IMR-90 (cell line): ENCODE measurements around the gene UBE2E2. TPM values are rescaled to one million over a fixed set of nuclear protein-coding genes. Genes with fewer than 3 reads are reported as not detected.

Experiments
- ATAC-seq: fragments of 200-7000 bp; cut with Tn5 transposase; 2 replicates; pipeline ENCODE4 v1.9.1; 2020; ENCODE audit warnings: low read depth, mild to moderate bottlenecking, moderate library complexity
- BruUV-seq: library from RNA; stranded (reverse); fragments of 400-500 nt; replicated peaks from 2 replicates; lab custom pipeline; 2021; lab: Mats Ljungman, UMichigan
- CTCF ChIA-PET: fragments of 300-600 bp; formaldehyde crosslinking; extraction: SDS; loops from one replicate; lab custom pipeline; 2021; ENCODE audit warnings: antibody characterized with exemption; lab: Yijun Ruan, JAX
- POLR2A ChIA-PET: fragments of 300-600 bp; sonication (Branson Sonifier 250); formaldehyde crosslinking; loops from one replicate; lab custom pipeline; 2022; ENCODE audit warnings: antibody characterized with exemption; ENCODE audit not compliant: unreplicated experiment; lab: Charles Lee
- DNase-seq: peaks from one replicate; pipeline ENCODE4 v3.0.0; 2013
- H2AFZ ChIP-seq: replicated peaks from 2 replicates; pipeline ENCODE3; 2013; ENCODE audit warnings: low read length, mild to moderate bottlenecking; ENCODE audit not compliant: poor library complexity
- H2AK5ac ChIP-seq: 2 replicates; pipeline ENCODE4 v1.6.1; 2013; ENCODE audit warnings: low read depth, low read length, inconsistent platforms
- H2AK9ac ChIP-seq: replicated peaks from 2 replicates; pipeline ENCODE3; 2013; ENCODE audit warnings: mild to moderate bottlenecking, low read depth, low read length, moderate library complexity; ENCODE audit not compliant: poor library complexity
- H2BK120ac ChIP-seq: 2 replicates; pipeline ENCODE4 v1.6.1; 2013; ENCODE audit warnings: low read depth, low read length, inconsistent platforms
- H2BK15ac ChIP-seq: 3 replicates; pipeline ENCODE4 v1.6.1; 2013; ENCODE audit warnings: low read depth, low read length, inconsistent platforms
- H2BK20ac ChIP-seq: 2 replicates; pipeline ENCODE4 v1.6.1; 2013; ENCODE audit warnings: low read depth, mild to moderate bottlenecking, inconsistent platforms, low read length, moderate library complexity
- H2BK5ac ChIP-seq: 2 replicates; pipeline ENCODE4 v1.6.1; 2013; ENCODE audit warnings: mild to moderate bottlenecking, low read depth, low read length, inconsistent platforms; ENCODE audit not compliant: poor library complexity, severe bottlenecking
- H3K14ac ChIP-seq: replicated peaks from 2 replicates; pipeline ENCODE4 v1.6.1; 2013; ENCODE audit warnings: low read depth, low read length, inconsistent platforms
- H3K18ac ChIP-seq: 2 replicates; pipeline ENCODE4 v1.6.1; 2013; ENCODE audit warnings: low read depth, low read length, control low read depth
- H3K23ac ChIP-seq: 2 replicates; pipeline ENCODE4 v1.6.1; 2013; ENCODE audit warnings: low read depth, low read length, inconsistent platforms
- H3K27ac ChIP-seq: 2 replicates; pipeline ENCODE4 v1.5.1; 2013; ENCODE audit warnings: mild to moderate bottlenecking, control low read depth, low read length; ENCODE audit not compliant: insufficient read depth
- H3K27me3 ChIP-seq: 2 replicates; pipeline ENCODE4 v1.6.1; 2013; ENCODE audit warnings: low read length; ENCODE audit not compliant: control insufficient read depth, insufficient read depth
- H3K36me3 ChIP-seq: 2 replicates; pipeline ENCODE4 v1.6.1; 2013; ENCODE audit warnings: low read length, mixed read lengths; ENCODE audit not compliant: control insufficient read depth, insufficient read depth
- H3K4ac ChIP-seq: 2 replicates; pipeline ENCODE4 v1.6.1; 2013; ENCODE audit warnings: low read depth, low read length, inconsistent platforms
- H3K4me1 ChIP-seq: 2 replicates; pipeline ENCODE4 v1.6.1; 2013; ENCODE audit warnings: low read length, mixed read lengths; ENCODE audit not compliant: control insufficient read depth, insufficient read depth
- H3K4me2 ChIP-seq: 2 replicates; pipeline ENCODE4 v1.6.1; 2013; ENCODE audit warnings: low read depth, mild to moderate bottlenecking, control low read depth, low read length, moderate library complexity
- H3K4me3 ChIP-seq: 2 replicates; pipeline ENCODE4 v1.5.1; 2013; ENCODE audit warnings: low read depth, mild to moderate bottlenecking, control low read depth, low read length, moderate library complexity; ENCODE audit not compliant: insufficient read depth
- H3K56ac ChIP-seq: 2 replicates; pipeline ENCODE4 v1.6.1; 2013; ENCODE audit warnings: low read length, inconsistent platforms; ENCODE audit not compliant: insufficient read depth; ENCODE audit errors: extremely low read depth
- H3K79me1 ChIP-seq, 2 experiments: 2 replicates each; pipeline ENCODE4 v1.6.1; 2013; ENCODE audit warnings: low read length in 2 of 2, inconsistent platforms in 1 of 2, low read depth in 1 of 2
- H3K9ac ChIP-seq: 2 replicates; pipeline ENCODE4 v1.6.1; 2013; ENCODE audit warnings: low read depth, low read length, control low read depth
- H3K9me1 ChIP-seq: 2 replicates; pipeline ENCODE4 v1.6.1; 2013; ENCODE audit warnings: low read length, inconsistent platforms; ENCODE audit not compliant: insufficient read depth
- H3K9me3 ChIP-seq: 2 replicates; pipeline ENCODE4 v1.6.1; 2013; ENCODE audit warnings: low read length; ENCODE audit not compliant: control insufficient read depth, insufficient read depth
- H4K20me1 ChIP-seq: 2 replicates; pipeline ENCODE4 v1.6.1; 2013; ENCODE audit warnings: low read length, inconsistent platforms; ENCODE audit not compliant: insufficient read depth
- H4K5ac ChIP-seq: 2 replicates; pipeline ENCODE4 v1.6.1; 2013; ENCODE audit warnings: mild to moderate bottlenecking, low read depth, low read length, control low read depth
- H4K8ac ChIP-seq, 2 experiments: 2 replicates each; pipeline ENCODE4 v1.6.1; 2013; ENCODE audit warnings: low read depth in 2 of 2, low read length in 2 of 2, control low read depth in 1 of 2, inconsistent platforms in 1 of 2
- H4K91ac ChIP-seq: 2 replicates; pipeline ENCODE4 v1.6.1; 2013; ENCODE audit warnings: low read depth, low read length, inconsistent platforms; ENCODE audit not compliant: insufficient read depth
- BHLHE40 ChIP-seq: fragments of 150-350 bp; IDR thresholded peaks from 2 replicates; pipeline ENCODE4 v1.6.1; 2016; ENCODE audit warnings: mild to moderate bottlenecking, low read depth, low read length
- CHD1 ChIP-seq: IDR thresholded peaks from 2 replicates; pipeline ENCODE4 v1.6.1; 2012; ENCODE audit warnings: low read depth, low read length, improper control_type of control experiment
- FOS ChIP-seq: fragments of 150-350 bp; IDR thresholded peaks from 2 replicates; pipeline ENCODE4 v1.6.1; 2016; ENCODE audit warnings: low read depth, low read length
- MAFK ChIP-seq: IDR thresholded peaks from 2 replicates; pipeline ENCODE4 v1.6.1; 2012; ENCODE audit warnings: low read depth, low read length, improper control_type of control experiment
- MAZ ChIP-seq: IDR thresholded peaks from 2 replicates; pipeline ENCODE4 v1.6.1; 2012; ENCODE audit warnings: low read depth, mild to moderate bottlenecking, low read length, improper control_type of control experiment, moderate library complexity, borderline replicate concordance
- MXI1 ChIP-seq: IDR thresholded peaks from 2 replicates; pipeline ENCODE4 v1.6.1; 2012; ENCODE audit warnings: low read depth, mild to moderate bottlenecking, low read length, moderate library complexity, borderline replicate concordance
- NFE2L2 ChIP-seq: fragments of 150-350 bp; IDR thresholded peaks from 2 replicates; pipeline ENCODE4 v1.6.1; 2016; ENCODE audit warnings: low read depth, mild to moderate bottlenecking, low read length
- POLR2A ChIP-seq: IDR thresholded peaks from 2 replicates; pipeline ENCODE4 v1.6.1; 2012; ENCODE audit warnings: mild to moderate bottlenecking, low read depth, low read length
- RAD21 ChIP-seq: IDR thresholded peaks from 2 replicates; pipeline ENCODE4 v1.6.1; 2012; ENCODE audit warnings: low read length, improper control_type of control experiment
- RCOR1 ChIP-seq: IDR thresholded peaks from 2 replicates; pipeline ENCODE4 v1.6.1; 2012; ENCODE audit warnings: mild to moderate bottlenecking, low read length, improper control_type of control experiment; ENCODE audit not compliant: insufficient replicate concordance
- RFX5 ChIP-seq: IDR thresholded peaks from 2 replicates; pipeline ENCODE4 v1.8.0; 2012; ENCODE audit warnings: low read depth, mild to moderate bottlenecking, low read length, moderate library complexity
- WGBS, 2 experiments: methylation state at CpG; one replicate each; pipeline versions ENCODE4 v1.1.5 to v1.1.7; 2013; ENCODE audit warnings: missing lambda C conversion rate in 2 of 2; ENCODE audit not compliant: insufficient read length in 1 of 2; ENCODE audit errors: extremely low coverage in 2 of 2; 5-methylcytosine and 5-hydroxymethylcytosine counted together
- dilution Hi-C: fragments of 300-500 bp; cut with HindIII; formaldehyde crosslinking; loops from one replicate; pipeline ENCODE4 v1.14.3; 2018; ENCODE audit warnings: low sequenced_read_pairs; ENCODE audit not compliant: unreplicated experiment
- in situ Hi-C: fragments of 300-500 bp; cut with MboI; formaldehyde crosslinking; loops from 3 replicates; pipeline ENCODE4 v1.14.3; 2019; ENCODE audit warnings: low sequenced_read_pairs, inconsistent platforms, mixed read lengths
- intact Hi-C: fragments of 100-400 bp; cut with micrococcal nuclease; formaldehyde crosslinking; loops from 2 replicates; pipeline ENCODE4 v1.10.0; 2022
- polyA plus RNA-seq, 3 experiments: library from polyadenylated mRNA; depleted of rRNA; stranded (reverse); fragments of >200 nt; gene quantifications; 2 replicates each; pipeline ENCODE4 v1.2.3, GENCODE V29; 2012; ENCODE audit warnings: low replicate concordance in 1 of 3
- total RNA-seq: library from RNA; depleted of rRNA; stranded (reverse); fragments of >200 nt; gene quantifications from 2 replicates; pipeline ENCODE4 v1.2.3, GENCODE V29; 2012
- TF ChIP-seq, protein P1 (sequence below): conservative IDR thresholded peaks from 2 replicates; pipeline ENCODE4 v1.5.1; 2012; ENCODE audit warnings: mild to moderate bottlenecking, low read depth, low read length, improper control_type of control experiment
- TF ChIP-seq, protein P2 (sequence below): fragments of 150-350 bp; IDR thresholded peaks from 2 replicates; pipeline ENCODE4 v1.6.1; 2017; ENCODE audit warnings: mild to moderate bottlenecking, antibody characterized with exemption, low read length, low read depth
- TF ChIP-seq, protein P3 (sequence below): fragments of 150-350 bp; IDR thresholded peaks from 2 replicates; pipeline ENCODE4 v1.6.1; 2016; ENCODE audit warnings: low read depth, mild to moderate bottlenecking, low read length, moderate library complexity, borderline replicate concordance

Gene UBE2E2
- total and polyA plus RNA-seq, 2 of the 4 experiments (the other 2 are of a cell fraction): 18.6 to 32.7 TPM

DNA sequence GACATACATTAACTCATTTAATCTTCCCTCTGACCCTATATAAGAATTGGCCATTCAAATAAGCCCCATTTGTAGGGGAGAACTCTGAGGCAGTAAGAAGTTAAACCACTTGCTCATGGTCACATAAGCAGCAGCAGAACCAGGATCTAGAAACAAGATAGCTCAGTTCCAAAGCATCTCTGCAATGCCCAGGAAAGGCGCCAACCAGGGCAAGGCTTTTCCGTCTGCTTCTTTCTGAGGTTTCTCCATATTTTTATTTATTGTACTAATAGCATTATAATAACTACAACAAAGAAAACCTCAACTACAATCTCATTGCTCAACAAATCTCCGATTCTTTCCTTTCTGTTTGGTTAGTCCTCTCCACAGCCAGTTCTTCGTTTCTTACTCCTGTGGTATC is 4.3 kb upstream of the UBE2E2 start:
- Histone ChIP-seq H3K36me3 (no peaks in the 10 kb centered on the region), H2AFZ (no peak overlapping the region), H4K20me1 (no peaks in the 10 kb centered on the region), H3K18ac (no peak overlapping the region), H3K79me1 (peaks cover 3 to 6% of the 10 kb centered on the region in 2 experiments; a peak in 2 of 4 replicates), H4K91ac (no peak overlapping the region), H3K9ac (no peak overlapping the region), H3K4me1 (no peaks in the 10 kb centered on the region; the same call in 1 of the 2 replicates), H2BK15ac (no peak overlapping the region), H2BK20ac (no peak overlapping the region), H3K14ac (no peak overlapping the region), H4K5ac (no peak overlapping the region), H2BK5ac (no peak overlapping the region), H3K23ac (no peak overlapping the region), H3K27ac (no peak overlapping the region), H3K4me3 (no peak overlapping the region), H2AK5ac (no peak overlapping the region), H2AK9ac (no peak overlapping the region), H3K56ac (no peak overlapping the region), H4K8ac (no peak overlapping the region), H3K4me2 (peak overlapping the region; percentile 14; the same call in 1 of the 2 replicates), H3K9me1 (0 out of 2 replicates have a peak, but pooled peaks cover 3% of the 10 kb centered on the region), H2BK120ac (no peak overlapping the region), H3K27me3 (peaks cover 33% of the 10 kb centered on the region), H3K4ac (no peak overlapping the region), H3K9me3 (no peaks in the 10 kb centered on the region)
- TF ChIP-seq MXI1 (no peak), RFX5 (no peak), RAD21 (no peak), BHLHE40 (no peak), CHD1 (no peak), MAZ (no peak), RCOR1 (no peak), POLR2A (no peak), NFE2L2 (no peak), MAFK (no peak), FOS (no peak)
- TF ChIP-seq, protein P1, sequence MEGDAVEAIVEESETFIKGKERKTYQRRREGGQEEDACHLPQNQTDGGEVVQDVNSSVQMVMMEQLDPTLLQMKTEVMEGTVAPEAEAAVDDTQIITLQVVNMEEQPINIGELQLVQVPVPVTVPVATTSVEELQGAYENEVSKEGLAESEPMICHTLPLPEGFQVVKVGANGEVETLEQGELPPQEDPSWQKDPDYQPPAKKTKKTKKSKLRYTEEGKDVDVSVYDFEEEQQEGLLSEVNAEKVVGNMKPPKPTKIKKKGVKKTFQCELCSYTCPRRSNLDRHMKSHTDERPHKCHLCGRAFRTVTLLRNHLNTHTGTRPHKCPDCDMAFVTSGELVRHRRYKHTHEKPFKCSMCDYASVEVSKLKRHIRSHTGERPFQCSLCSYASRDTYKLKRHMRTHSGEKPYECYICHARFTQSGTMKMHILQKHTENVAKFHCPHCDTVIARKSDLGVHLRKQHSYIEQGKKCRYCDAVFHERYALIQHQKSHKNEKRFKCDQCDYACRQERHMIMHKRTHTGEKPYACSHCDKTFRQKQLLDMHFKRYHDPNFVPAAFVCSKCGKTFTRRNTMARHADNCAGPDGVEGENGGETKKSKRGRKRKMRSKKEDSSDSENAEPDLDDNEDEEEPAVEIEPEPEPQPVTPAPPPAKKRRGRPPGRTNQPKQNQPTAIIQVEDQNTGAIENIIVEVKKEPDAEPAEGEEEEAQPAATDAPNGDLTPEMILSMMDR: no peak
- TF ChIP-seq, protein P2, sequence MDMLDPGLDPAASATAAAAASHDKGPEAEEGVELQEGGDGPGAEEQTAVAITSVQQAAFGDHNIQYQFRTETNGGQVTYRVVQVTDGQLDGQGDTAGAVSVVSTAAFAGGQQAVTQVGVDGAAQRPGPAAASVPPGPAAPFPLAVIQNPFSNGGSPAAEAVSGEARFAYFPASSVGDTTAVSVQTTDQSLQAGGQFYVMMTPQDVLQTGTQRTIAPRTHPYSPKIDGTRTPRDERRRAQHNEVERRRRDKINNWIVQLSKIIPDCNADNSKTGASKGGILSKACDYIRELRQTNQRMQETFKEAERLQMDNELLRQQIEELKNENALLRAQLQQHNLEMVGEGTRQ: no peak
- TF ChIP-seq, protein P3, sequence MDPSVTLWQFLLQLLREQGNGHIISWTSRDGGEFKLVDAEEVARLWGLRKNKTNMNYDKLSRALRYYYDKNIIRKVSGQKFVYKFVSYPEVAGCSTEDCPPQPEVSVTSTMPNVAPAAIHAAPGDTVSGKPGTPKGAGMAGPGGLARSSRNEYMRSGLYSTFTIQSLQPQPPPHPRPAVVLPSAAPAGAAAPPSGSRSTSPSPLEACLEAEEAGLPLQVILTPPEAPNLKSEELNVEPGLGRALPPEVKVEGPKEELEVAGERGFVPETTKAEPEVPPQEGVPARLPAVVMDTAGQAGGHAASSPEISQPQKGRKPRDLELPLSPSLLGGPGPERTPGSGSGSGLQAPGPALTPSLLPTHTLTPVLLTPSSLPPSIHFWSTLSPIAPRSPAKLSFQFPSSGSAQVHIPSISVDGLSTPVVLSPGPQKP: no peak
- in situ Hi-C loops (no loop called here), intact Hi-C loops (no loop called here), dilution Hi-C loops (no loop called here)
- POLR2A ChIA-PET: no interaction called here
- CTCF ChIA-PET: interaction anchor here (0.6 kb wide), 2 partner anchors 41 to 323 kb away, joined by 3 to 5 read pairs; no protein-coding TSS in a partner anchor
- 100% methylated on average over 1 of the region's 4 CpGs; no CpG with 5 or more reads in 1 of the 2 experiments for WGBS, 2 experiments
- DNase-seq (peak; percentile 46), ATAC-seq (peak; percentile 16; the same call in 1 of the 2 replicates)
- no TSS peak for BruUV-seq
